Stomach smooth muscle (tissue), 2 donors: Measurements from ENCODE around the gene ZNF701.
"Not testable (repeated sequence)": the region's sequence is repeated elsewhere in the genome, so short reads cannot be mapped to it uniquely, and the experiment has no call there.

Experiments used
- H3K27ac ChIP-seq: one replicate; pipeline ENCODE4 v1.7.0; 2013; ENCODE audit warnings: mild to moderate bottlenecking, low read length, inconsistent platforms
- H3K27me3 ChIP-seq, 2 donors: one replicate each; pipeline ENCODE4 v1.7.0; 2013; ENCODE audit warnings: low read length in 2 of 2; ENCODE audit not compliant: insufficient read depth in 2 of 2, control insufficient read depth in 1 of 2
- H3K36me3 ChIP-seq, 2 donors: one replicate each; pipeline ENCODE4 v1.7.0; 2013; ENCODE audit warnings: low read length in 2 of 2; ENCODE audit not compliant: control insufficient read depth in 2 of 2, insufficient read depth in 2 of 2
- H3K4me1 ChIP-seq: one replicate; pipeline ENCODE4 v1.7.0; 2013; ENCODE audit warnings: low read length; ENCODE audit not compliant: control insufficient read depth, insufficient read depth
- H3K4me3 ChIP-seq, 2 donors: one replicate each; pipeline ENCODE4 v1.7.0; 2013; ENCODE audit warnings: low read length in 2 of 2
- H3K9ac ChIP-seq, 2 donors: one replicate each; pipeline ENCODE4 v1.7.0; 2013; ENCODE audit warnings: low read length in 2 of 2, mild to moderate bottlenecking in 1 of 2
- H3K9me3 ChIP-seq, 2 donors: one replicate each; pipeline ENCODE4 v1.7.0; 2013; ENCODE audit warnings: low read length in 2 of 2; ENCODE audit not compliant: control insufficient read depth in 2 of 2
- donor health status: healthy.
- donor health status: Pancreatic carcinoma.

ZNF701 gene

DNA sequence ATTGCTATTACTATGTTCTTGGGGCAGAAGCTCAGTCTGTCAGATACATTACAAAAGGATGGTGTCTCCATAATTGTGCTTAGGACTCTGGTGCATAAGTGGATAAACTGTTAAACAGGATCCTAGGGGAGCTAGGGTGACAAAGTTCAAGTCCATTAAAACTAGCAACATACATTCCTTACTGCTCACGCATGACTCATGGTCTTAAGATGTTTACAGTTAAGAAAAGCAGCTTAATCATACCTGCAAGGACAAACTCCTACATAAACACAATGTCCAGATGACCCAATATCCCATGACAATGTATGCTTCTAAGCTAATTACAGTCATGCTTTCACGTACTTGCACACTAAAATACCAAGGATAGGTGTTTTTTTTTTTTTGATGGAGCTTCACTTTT is 3.5 kb upstream of the ZNF701 start:
- Histone ChIP-seq H3K27me3 (no peaks in the 10 kb centered on the region), H3K36me3 (peaks cover 0 to 8% of the 10 kb centered on the region in 2 donors), H3K4me1 (peaks cover 7% of the 10 kb centered on the region), H3K9me3 (no peaks in the 10 kb centered on the region), H3K9ac (no peak overlapping the region), H3K27ac (no peak overlapping the region), H3K4me3 (no peak overlapping the region)

DNA sequence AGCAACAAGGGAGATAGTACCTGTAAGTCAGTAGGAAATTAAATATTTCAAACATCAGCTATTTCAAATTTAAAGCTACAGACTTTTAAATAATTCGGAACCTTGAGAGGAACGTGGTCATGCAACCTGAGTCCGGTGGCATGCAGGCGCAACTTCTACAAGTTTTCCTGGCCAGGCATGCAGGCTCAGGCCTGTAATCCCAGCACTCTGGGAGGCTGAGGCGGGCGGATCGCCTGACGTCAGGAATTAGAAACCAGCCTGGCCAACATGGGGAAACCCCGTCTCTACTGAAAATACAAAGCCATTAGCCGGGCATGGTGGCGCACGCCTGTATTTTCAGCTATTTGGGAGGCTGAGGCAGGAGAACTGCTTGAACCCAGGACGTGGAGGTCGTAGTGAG is 2.2 kb upstream of the ZNF701 start:
- Histone ChIP-seq H3K9me3 (no peaks in the 10 kb centered on the region), H3K36me3 (peaks cover 0 to 7% of the 10 kb centered on the region in 2 donors), H3K4me1 (peaks cover 7% of the 10 kb centered on the region), H3K4me3 (no peak overlapping the region), H3K27me3 (no peaks in the 10 kb centered on the region), H3K9ac (no peak overlapping the region), H3K27ac (no peak overlapping the region)

DNA sequence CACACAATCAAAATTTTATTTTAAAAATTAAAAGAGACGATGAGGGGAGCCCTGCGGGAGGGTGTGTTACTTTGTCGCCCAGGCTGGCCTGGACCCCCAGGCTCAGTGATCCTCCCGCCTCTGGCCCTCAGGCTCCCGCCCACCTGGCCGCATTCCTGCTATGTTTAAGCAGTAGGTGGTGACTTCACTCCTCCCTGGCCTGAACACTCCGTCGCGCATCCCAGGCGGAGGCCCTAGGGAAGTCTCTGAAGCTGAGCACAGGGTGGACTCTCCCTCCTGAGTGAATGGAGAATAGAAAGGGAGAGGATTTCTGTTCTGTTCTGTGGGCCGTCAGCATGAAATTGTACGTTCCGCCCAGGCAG is 468 bp upstream of the ZNF701 start:
- not testable (repeated sequence) for H3K27me3 ChIP-seq, H3K36me3 ChIP-seq, H3K9me3 ChIP-seq, H3K4me1 ChIP-seq
- Histone ChIP-seq H3K4me3 (peak overlapping the region; percentile 92 to 99), H3K9ac (peak overlapping the region; percentile 64 to 72), H3K27ac (peak overlapping the region; percentile 66)

DNA sequence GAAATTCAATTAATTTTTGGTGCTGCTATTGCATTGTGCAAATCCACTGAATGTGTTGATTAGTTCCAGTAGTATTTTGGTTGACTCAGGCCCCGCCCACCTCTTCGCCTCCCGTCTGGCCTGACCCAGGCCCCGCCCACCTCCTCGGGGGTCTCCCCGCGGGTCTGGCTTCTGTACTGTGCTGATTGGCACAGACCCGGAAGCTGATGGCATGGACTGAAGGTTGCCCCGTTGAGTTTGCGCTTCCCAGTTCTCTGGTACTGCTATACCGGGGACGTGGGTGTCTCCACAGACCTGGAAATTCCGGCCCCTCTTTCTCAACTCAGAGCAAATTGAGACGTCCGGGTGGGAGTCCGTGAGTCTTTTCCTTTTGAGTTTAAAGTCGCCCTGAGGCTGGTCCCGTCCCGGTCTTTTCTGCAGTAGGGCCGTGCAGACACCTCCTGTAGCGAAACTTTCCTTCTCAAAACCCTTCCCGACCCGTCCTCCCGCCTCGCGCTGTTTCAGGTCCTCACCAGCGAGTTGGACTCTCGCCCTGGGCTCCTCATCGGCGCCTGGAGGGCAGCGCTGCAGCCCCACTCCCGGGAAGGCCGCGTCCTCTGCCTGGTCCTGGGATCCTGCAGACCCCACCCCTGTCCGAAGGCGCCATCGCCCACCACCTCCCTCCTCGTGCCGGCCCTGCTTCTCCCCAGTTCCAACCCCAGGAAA is 14.8 kb downstream of the ZNF701 start:
- Histone ChIP-seq H3K4me1 (no peaks in the 10 kb centered on the region), H3K9ac (peak overlapping the region in 1 of 2 donors; percentile 9), H3K36me3 (peaks cover 21 to 29% of the 10 kb centered on the region in 2 donors), H3K9me3 (no peaks in the 10 kb centered on the region), H3K27ac (no peak overlapping the region), H3K27me3 (no peaks in the 10 kb centered on the region), H3K4me3 (peak overlapping the region; percentile 55 to 64)

DNA sequence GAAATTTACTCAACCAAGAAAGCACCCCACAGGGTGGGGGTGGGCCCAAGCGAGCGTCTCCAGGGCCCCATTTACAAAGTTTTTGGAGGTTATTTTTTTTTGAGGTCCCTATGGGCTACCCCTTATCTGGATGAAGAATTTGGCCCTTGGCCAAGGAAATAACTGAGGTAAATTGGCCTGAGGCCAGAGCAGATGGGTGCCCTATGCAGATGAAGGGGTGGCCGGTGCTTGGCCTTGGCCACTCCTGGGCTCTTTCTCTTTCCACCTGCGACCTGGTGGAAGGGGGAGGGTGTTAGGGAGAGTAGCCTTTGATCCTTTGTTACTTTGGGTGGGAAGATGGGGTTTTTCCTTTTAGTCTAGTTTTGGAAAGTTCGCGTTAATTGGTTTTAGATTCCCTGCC is 15.5 kb downstream of the ZNF701 start:
- H3K4me1 ChIP-seq: no peaks in the 10 kb centered on the region
- H3K4me3 ChIP-seq: no peak overlapping the region
- no peaks in the 10 kb centered on the region for H3K9me3 ChIP-seq
- H3K27me3 ChIP-seq: no peaks in the 10 kb centered on the region
- no peak overlapping the region for H3K9ac ChIP-seq
- peaks cover 21 to 26% of the 10 kb centered on the region in 2 donors for H3K36me3 ChIP-seq
- no peak overlapping the region for H3K27ac ChIP-seq

DNA sequence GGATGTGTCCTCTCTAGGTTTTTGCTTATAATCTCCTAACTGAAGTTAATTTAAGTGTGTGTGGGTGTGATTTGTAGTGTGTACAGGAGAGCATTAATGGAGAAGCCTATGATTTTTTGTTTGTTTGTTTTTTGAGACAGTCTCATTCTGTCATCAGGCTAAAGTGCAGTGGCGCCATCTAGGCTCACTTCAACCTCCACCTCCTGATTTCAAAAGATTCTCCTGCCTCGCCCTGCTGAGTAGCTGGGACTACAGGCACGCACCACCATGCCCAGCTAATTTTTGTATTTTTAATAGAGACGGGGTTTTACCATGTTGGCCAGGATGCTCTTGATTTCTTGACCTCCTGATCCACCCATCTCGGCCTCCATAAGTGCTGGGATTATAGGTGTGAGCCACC is 20.6 kb downstream of the ZNF701 start:
- peaks cover 2 to 6% of the 10 kb centered on the region in 2 donors for H3K36me3 ChIP-seq

DNA sequence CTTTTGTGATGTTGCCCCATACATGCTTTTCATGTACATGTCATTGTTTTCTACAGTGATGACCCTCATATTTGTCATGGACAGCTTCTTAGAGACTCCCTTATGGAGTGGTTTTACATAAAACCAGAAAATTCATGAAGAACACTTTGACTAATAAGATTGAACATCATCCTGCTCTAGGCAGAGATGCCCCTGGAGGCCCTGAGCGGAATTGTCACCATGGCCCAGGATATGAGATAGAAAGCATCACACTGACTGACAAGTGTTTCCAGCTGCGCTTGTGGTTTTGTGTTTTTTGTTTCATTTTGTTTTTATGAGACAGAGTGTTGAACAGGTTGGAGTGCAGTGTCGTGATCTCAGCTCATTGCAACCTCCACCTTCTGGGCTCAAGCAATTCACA is 22.2 kb downstream of the ZNF701 start:
- no peaks in the 10 kb centered on the region for H3K27me3 ChIP-seq
- H3K9me3 ChIP-seq: no peaks in the 10 kb centered on the region
- peaks cover 6 to 12% of the 10 kb centered on the region in 2 donors for H3K36me3 ChIP-seq
- H3K4me3 ChIP-seq: no peak overlapping the region
- no peaks in the 10 kb centered on the region for H3K4me1 ChIP-seq
- no peak overlapping the region for H3K9ac ChIP-seq
- no peak overlapping the region for H3K27ac ChIP-seq

More for the DNA sequence above, 20.6 kb downstream of the ZNF701 start:
- H3K27me3 ChIP-seq: no peaks in the 10 kb centered on the region
- H3K27ac ChIP-seq: no peak overlapping the region
- H3K4me3 ChIP-seq: no peak overlapping the region
- H3K4me1 ChIP-seq: no peaks in the 10 kb centered on the region
- no peaks in the 10 kb centered on the region for H3K9me3 ChIP-seq
- H3K9ac ChIP-seq: no peak overlapping the region

DNA sequence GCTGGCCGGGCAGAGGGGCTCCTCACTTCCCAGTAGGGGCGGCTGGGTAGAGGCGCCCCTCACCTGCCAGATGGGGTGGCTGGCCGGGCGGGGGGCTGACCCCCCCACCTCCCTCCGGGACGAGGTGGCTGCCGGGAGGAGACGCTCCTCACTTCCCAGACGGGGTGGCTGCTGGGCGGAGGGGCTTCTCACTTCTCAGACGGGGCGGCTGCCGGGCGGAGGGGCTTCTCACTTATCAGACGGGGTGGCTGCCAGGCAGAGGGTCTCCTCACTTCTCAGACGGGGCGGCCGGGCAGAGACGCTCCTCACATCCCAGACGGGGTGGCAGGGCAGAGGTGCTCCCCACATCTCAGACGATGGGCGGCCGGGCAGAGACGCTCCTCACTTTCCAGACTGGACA is 23.4 kb downstream of the ZNF701 start:
- not testable (repeated sequence) for H3K9ac ChIP-seq, H3K4me3 ChIP-seq, H3K27ac ChIP-seq, H3K4me1 ChIP-seq, H3K9me3 ChIP-seq, H3K27me3 ChIP-seq
- H3K36me3 ChIP-seq: peaks cover 5 to 12% of the 10 kb centered on the region in 2 donors

DNA sequence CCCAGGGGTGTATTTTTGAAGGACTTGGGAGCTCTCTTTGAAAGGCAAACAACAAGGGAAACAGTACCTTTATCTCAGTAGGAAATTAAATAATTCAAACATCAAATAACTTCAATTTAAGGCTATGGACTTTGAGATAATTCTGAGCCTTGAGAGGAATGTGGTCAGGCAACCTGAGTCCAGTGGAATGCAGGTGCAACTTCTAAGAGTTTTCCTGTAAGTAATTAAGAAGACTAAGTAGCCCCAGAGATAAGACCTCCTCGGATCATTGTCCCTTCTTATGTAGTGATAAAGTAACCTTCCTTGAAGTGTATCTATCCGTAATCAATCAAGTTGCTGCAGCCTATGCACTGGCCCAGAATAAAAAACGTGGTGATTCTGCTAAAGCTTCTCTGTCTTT is 29.2 kb downstream of the ZNF701 start:
- no peak overlapping the region for H3K9ac ChIP-seq
- peaks cover 8% of the 10 kb centered on the region for H3K4me1 ChIP-seq
- no peaks in the 10 kb centered on the region for H3K27me3 ChIP-seq
- no peak overlapping the region for H3K27ac ChIP-seq
- H3K9me3 ChIP-seq: no peaks in the 10 kb centered on the region
- no peak overlapping the region for H3K4me3 ChIP-seq
- peaks cover 0 to 12% of the 10 kb centered on the region in 2 donors for H3K36me3 ChIP-seq

DNA sequence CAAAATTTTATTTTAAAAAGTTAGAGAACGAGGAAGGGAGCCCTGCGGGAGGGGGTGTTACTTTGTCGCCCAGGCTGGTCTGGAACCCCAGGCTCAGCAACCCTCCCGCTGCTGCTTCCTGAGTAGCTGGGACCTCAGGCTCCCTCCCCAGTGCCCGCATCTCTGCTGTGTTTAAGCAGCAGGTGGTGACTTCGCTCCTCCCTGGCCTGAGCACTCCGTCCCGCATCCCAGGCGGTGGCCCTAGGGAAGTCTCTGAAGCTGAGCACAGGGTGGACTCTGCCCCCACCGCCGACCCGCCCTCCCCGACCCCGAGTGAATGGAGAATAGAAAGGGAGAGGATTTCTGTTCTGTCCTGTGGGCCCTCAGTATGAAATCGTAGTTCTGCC is 30.5 kb downstream of the ZNF701 start:
- Histone ChIP-seq H3K36me3 (peaks cover 0 to 11% of the 10 kb centered on the region in 2 donors), H3K27ac (no peak overlapping the region), H3K27me3 (no peaks in the 10 kb centered on the region), H3K9ac (peak overlapping the region; percentile 55 to 57), H3K4me3 (peak overlapping the region; percentile 81 to 87), H3K9me3 (no peaks in the 10 kb centered on the region), H3K4me1 (peaks cover 8% of the 10 kb centered on the region)
